Karpas-422 (cell line): ENCODE results near the gene HMGN5. TPM values are rescaled to one million over a fixed set of nuclear protein-coding genes. Genes with fewer than 3 reads are reported as not detected.

ENCODE experiments used
- DNase-seq: peaks from one replicate; pipeline ENCODE4 v3.0.0-alpha.2; 2015
- H2AFZ ChIP-seq: fragments of 200-600 bp; sonication (generic); 2 replicates; pipeline ENCODE4 v1.6.1; 2014; ENCODE audit warnings: antibody characterized with exemption, low read length, mixed read lengths
- H3K27ac ChIP-seq: fragments of 200-600 bp; sonication (generic); 2 replicates; pipeline ENCODE4 v1.5.1; 2014; ENCODE audit warnings: mild to moderate bottlenecking, low read length, moderate library complexity
- H3K27me3 ChIP-seq: fragments of 200-600 bp; sonication (generic); 2 replicates; pipeline ENCODE4 v1.6.1; 2014; ENCODE audit warnings: low read length, mixed read lengths
- H3K36me3 ChIP-seq: fragments of 200-600 bp; sonication (generic); 2 replicates; pipeline ENCODE4 v1.6.1; 2014; ENCODE audit warnings: low read length, mixed read lengths; ENCODE audit not compliant: insufficient read depth
- H3K4me1 ChIP-seq: fragments of 200-600 bp; sonication (generic); 2 replicates; pipeline ENCODE4 v1.6.1; 2014; ENCODE audit warnings: mild to moderate bottlenecking, low read length, mixed read lengths
- H3K4me2 ChIP-seq: fragments of 200-600 bp; sonication (generic); 2 replicates; pipeline ENCODE4 v1.6.1; 2014; ENCODE audit warnings: low read length, low read depth, mild to moderate bottlenecking; ENCODE audit not compliant: poor library complexity, severe bottlenecking
- H3K4me3 ChIP-seq: fragments of 200-600 bp; sonication (generic); 2 replicates; pipeline ENCODE4 v1.5.1; 2014; ENCODE audit warnings: mild to moderate bottlenecking, antibody characterized with exemption, low read length, mixed read lengths
- H3K79me2 ChIP-seq: fragments of 200-600 bp; sonication (generic); 2 replicates; pipeline ENCODE4 v1.6.1; 2014; ENCODE audit warnings: mild to moderate bottlenecking, low read length, mixed read lengths
- H3K9ac ChIP-seq: fragments of 200-600 bp; sonication (generic); 2 replicates; pipeline ENCODE4 v1.6.0; 2014; ENCODE audit warnings: low read length
- H3K9me2 ChIP-seq: fragments of 200-600 bp; sonication (generic), shearing (Covaris generic); replicated peaks from 2 replicates; pipeline ENCODE4 v1.6.0; 2014; ENCODE audit warnings: mild to moderate bottlenecking, low read length, moderate library complexity; ENCODE audit not compliant: insufficient read depth
- H3K9me3 ChIP-seq: fragments of 300-700, 200-600 bp; sonication (generic); 2 replicates; pipeline ENCODE4 v1.6.1; 2014; ENCODE audit warnings: low read length, mixed read lengths
- H4K20me1 ChIP-seq: fragments of 200-600 bp; sonication (generic); 2 replicates; pipeline ENCODE4 v1.6.1; 2014; ENCODE audit warnings: mild to moderate bottlenecking, antibody characterized with exemption, low read length, low read depth; ENCODE audit not compliant: insufficient read depth
- total RNA-seq: library from RNA; depleted of rRNA; stranded (reverse); fragments of >200 nt; shearing (Covaris generic); gene quantifications from 2 replicates; pipeline ENCODE4 v1.2.3, GENCODE V29; 2014; ENCODE audit warnings: low replicate concordance

Gene HMGN5
- total RNA-seq, 1 experiment from 2014 or later, result 1.9 TPM

DNA sequence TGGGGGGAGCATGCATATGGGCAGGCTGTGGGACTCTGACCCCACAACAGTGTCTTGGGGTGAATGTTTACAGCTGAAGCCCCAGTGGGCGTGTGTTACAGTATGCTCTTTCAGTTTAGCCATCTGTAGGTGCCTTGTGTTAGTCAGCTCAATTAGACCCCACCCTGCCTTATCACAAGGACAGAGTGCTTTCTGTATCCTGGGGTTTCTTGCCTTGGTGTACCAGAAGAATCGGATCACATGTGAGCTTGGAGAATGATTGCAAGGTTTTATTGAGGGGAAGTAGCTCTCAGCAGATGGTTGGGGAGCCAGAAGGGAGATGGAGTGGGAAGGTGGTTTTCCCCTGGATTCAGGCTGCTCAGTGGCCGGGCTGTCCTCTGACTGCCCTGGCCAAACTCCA lies 27.5 kb upstream of the HMGN5 start:
- Histone ChIP-seq H3K9me2 (no peaks in the 10 kb centered on the region), H3K79me2 (peaks cover 96% of the 10 kb centered on the region), H3K27ac (no peak overlapping the region), H3K4me3 (no peak overlapping the region), H3K36me3 (peaks cover 21% of the 10 kb centered on the region), H3K4me2 (no peak overlapping the region), H3K9me3 (0 out of 2 replicates have a peak, but pooled peaks cover 3% of the 10 kb centered on the region), H4K20me1 (no peaks in the 10 kb centered on the region), H2AFZ (no peak overlapping the region), H3K4me1 (no peaks in the 10 kb centered on the region), H3K27me3 (no peaks in the 10 kb centered on the region), H3K9ac (no peak overlapping the region)
- DNase-seq, result no peak

DNA sequence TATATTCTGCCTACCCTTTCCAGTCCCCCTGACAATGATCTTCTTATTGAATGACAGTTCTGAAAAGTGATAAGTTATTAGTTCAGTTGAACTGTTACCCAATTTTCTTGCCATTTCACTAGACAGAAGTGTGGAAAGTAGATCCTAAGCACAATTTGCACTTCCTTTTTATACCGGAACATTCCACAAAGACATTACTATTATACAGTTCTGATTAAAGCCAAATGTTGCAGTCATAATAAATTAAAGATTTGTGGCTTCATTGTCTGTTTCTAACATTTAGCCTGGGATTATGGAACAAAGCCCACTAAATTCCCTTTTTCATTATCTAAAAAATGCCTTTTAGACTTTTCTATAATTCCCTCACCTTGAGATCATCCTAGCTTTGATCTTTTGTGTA lies 14.0 kb upstream of the HMGN5 start:
- Histone ChIP-seq H3K27ac (no peak overlapping the region), H3K4me1 (no peaks in the 10 kb centered on the region), H3K9me3 (peaks cover 3% of the 10 kb centered on the region; the same call in 1 of the 2 replicates), H3K4me3 (no peak overlapping the region), H3K4me2 (no peak overlapping the region), H3K36me3 (peaks cover 30% of the 10 kb centered on the region; the same call in 1 of the 2 replicates), H3K79me2 (peaks cover 87% of the 10 kb centered on the region), H3K9ac (no peak overlapping the region), H3K27me3 (no peaks in the 10 kb centered on the region), H2AFZ (no peak overlapping the region), H3K9me2 (no peaks in the 10 kb centered on the region), H4K20me1 (no peaks in the 10 kb centered on the region)
- DNase-seq, result no peak

DNA sequence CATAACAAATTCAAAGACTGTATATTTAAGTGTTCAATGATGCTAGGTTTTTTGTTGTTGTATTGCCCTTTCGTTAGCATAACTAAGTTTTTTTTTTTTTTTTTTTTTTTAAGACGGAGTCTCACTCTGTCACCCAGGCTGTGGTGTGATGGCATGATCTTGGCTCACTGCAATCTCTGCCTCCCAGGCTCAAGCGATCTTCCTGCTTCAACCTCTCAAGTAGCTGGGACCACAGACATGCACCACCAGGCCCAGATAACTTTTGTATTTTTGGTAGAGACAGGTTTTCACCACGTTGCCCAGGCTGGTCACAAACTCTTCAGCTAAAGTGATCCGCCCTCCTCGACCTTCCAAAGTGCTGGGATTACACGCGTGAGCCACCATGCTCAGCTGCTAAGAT lies 7.2 kb upstream of the HMGN5 start:
- no peak for DNase-seq
- H3K4me3 ChIP-seq, result no peak overlapping the region
- H3K9me3 ChIP-seq, result no peaks in the 10 kb centered on the region; the same call in 1 of the 2 replicates
- no peak overlapping the region for H3K4me2 ChIP-seq
- no peak overlapping the region for H3K9ac ChIP-seq
- H3K27ac ChIP-seq, result no peak overlapping the region
- peaks cover 90% of the 10 kb centered on the region for H3K79me2 ChIP-seq
- H3K9me2 ChIP-seq, result no peaks in the 10 kb centered on the region
- no peak overlapping the region for H2AFZ ChIP-seq
- peaks cover 21% of the 10 kb centered on the region for H3K4me1 ChIP-seq
- H3K27me3 ChIP-seq, result no peaks in the 10 kb centered on the region
- no peaks in the 10 kb centered on the region for H4K20me1 ChIP-seq
- H3K36me3 ChIP-seq, result peaks cover 44% of the 10 kb centered on the region; the same call in 1 of the 2 replicates

DNA sequence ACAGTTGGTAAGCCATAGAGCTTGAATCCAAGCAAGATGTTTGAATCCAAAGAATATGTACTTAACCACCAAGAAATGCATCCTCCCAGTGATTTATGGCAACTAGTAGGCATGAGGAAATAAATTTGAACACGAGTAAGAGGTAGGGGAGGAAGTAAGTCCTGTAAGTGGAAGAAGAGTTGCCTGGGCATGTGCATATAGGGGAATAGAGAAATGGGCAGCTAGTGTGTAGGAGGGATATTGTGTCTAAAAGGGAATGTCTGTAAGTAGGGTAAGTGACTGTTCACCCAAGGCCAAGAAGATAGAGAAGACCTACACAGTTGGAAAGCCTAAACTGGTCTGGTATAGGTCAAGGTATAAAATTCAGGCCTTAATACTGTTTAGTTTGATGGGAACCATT lies 4.8 kb upstream of the HMGN5 start:
- peaks cover 32% of the 10 kb centered on the region; the same call in 1 of the 2 replicates for H3K36me3 ChIP-seq
- H3K4me3 ChIP-seq, result no peak overlapping the region
- H3K79me2 ChIP-seq, result peaks cover 90% of the 10 kb centered on the region
- H3K27ac ChIP-seq, result no peak overlapping the region
- peaks cover 27% of the 10 kb centered on the region for H3K4me1 ChIP-seq
- no peaks in the 10 kb centered on the region for H4K20me1 ChIP-seq
- H3K4me2 ChIP-seq, result no peak overlapping the region
- no peaks in the 10 kb centered on the region for H3K9me2 ChIP-seq
- H3K27me3 ChIP-seq, result no peaks in the 10 kb centered on the region
- no peaks in the 10 kb centered on the region; the same call in 1 of the 2 replicates for H3K9me3 ChIP-seq
- no peak overlapping the region for H2AFZ ChIP-seq
- H3K9ac ChIP-seq, result no peak overlapping the region
- DNase-seq, result no peak

DNA sequence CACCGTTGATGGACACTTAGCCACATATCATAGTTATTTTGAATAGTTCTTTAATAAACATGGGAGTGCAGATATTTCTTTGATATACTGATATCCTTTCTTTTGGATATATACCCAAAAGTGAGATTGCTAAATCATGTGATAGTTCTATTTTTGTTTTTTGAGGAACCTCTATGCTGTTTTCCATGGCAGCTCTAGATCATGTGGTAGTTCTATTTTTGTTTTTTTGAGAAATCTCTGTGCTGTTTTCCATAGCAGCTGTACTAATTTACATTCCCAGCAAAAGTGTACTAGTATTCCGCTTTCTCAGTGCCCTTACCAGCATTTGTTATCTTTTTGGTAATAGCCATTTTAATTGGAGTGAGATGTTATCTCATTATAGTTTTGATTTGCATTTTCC lies 3.8 kb upstream of the HMGN5 start:
- H3K27me3 ChIP-seq, result no peaks in the 10 kb centered on the region
- H4K20me1 ChIP-seq, result no peaks in the 10 kb centered on the region
- no peak overlapping the region for H3K4me3 ChIP-seq
- peaks cover 32% of the 10 kb centered on the region; the same call in 1 of the 2 replicates for H3K36me3 ChIP-seq
- H3K9ac ChIP-seq, result no peak overlapping the region
- no peaks in the 10 kb centered on the region; the same call in 1 of the 2 replicates for H3K9me3 ChIP-seq
- H3K4me1 ChIP-seq, result peaks cover 35% of the 10 kb centered on the region
- peak overlapping the region; percentile 9 for H3K4me2 ChIP-seq
- no peak for DNase-seq
- peaks cover 83% of the 10 kb centered on the region for H3K79me2 ChIP-seq
- H3K9me2 ChIP-seq, result no peaks in the 10 kb centered on the region
- no peak overlapping the region for H2AFZ ChIP-seq
- H3K27ac ChIP-seq, result no peak overlapping the region

DNA sequence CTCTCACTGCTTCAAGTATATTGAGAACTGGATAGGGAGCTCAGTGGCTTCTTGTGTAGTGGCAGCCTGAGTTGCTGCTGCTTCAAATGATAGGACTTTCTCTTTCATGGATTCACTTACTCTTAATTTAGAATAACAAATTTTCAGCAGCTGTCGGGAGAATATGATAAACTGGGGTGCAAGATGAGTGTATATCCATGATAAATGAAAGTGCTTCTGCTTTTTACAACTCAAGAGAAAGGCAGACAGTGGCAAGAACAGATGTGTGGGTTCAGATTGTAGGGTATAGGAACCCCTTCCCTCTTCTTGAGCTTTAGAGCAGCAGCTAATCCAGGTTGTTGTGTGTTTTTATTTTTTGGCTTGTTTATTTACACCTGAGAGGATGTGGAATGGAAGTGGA lies 1.2 kb upstream of the HMGN5 start:
- Histone ChIP-seq H3K36me3 (peaks cover 26% of the 10 kb centered on the region; the same call in 1 of the 2 replicates), H4K20me1 (no peaks in the 10 kb centered on the region), H3K27ac (peak overlapping the region; percentile 93), H3K4me3 (peak overlapping the region; percentile 70), H3K9me2 (no peaks in the 10 kb centered on the region), H3K4me2 (peak overlapping the region; percentile 70), H3K79me2 (peaks cover 59% of the 10 kb centered on the region), H2AFZ (no peak overlapping the region), H3K4me1 (peaks cover 35% of the 10 kb centered on the region), H3K9me3 (no peaks in the 10 kb centered on the region; the same call in 1 of the 2 replicates), H3K9ac (peak overlapping the region; percentile 77), H3K27me3 (no peaks in the 10 kb centered on the region)
- DNase-seq, result peak; percentile 42

DNA sequence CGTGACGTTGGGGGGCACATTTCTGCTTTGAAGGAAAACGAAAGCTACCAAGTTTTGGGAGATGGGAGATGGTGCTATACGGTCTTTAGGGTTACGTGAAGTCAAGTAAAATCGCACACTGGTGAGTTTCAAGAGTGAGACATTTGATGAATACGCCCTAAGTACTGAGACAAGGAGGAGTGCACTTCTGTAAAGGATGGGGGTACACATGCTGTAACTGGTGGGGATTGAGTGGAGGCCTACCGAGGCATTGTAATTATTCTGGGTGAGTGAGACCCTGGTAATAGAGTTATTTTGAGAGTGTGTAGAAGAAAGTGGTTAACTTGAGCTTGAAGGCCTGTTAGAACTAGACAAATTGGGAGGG lies 725 bp upstream of the HMGN5 start:
- H3K36me3 ChIP-seq, result peaks cover 22% of the 10 kb centered on the region; the same call in 1 of the 2 replicates
- no peaks in the 10 kb centered on the region; the same call in 1 of the 2 replicates for H3K9me3 ChIP-seq
- H2AFZ ChIP-seq, result no peak overlapping the region
- peak; percentile 55 for DNase-seq
- peak overlapping the region; percentile 70 for H3K4me3 ChIP-seq
- no peaks in the 10 kb centered on the region for H3K9me2 ChIP-seq
- no peaks in the 10 kb centered on the region for H3K27me3 ChIP-seq
- H3K4me1 ChIP-seq, result peaks cover 35% of the 10 kb centered on the region
- peak overlapping the region; percentile 93 for H3K27ac ChIP-seq
- H4K20me1 ChIP-seq, result no peaks in the 10 kb centered on the region
- peaks cover 54% of the 10 kb centered on the region for H3K79me2 ChIP-seq
- peak overlapping the region; percentile 77 for H3K9ac ChIP-seq
- peak overlapping the region; percentile 70 for H3K4me2 ChIP-seq

DNA sequence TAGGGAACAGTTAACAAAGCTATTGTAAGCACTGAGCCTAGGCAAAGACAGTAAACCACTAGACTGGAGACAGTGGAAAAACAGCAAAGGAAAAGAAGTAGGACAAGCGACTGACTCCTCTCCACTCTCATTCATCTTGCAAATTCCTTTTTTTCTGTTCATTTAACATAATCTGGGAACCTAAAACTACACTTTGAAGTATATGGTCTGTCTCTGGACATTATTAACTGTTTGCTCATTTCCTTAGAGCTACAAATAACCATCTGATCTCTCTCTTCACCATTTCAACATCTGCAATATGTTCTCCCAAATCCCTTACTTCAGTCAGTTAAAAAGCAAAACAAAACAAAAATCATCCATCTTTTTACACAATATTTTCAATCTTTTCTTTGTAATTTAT lies 642 bp downstream of the HMGN5 start:
- Histone ChIP-seq H3K9me3 (no peaks in the 10 kb centered on the region; the same call in 1 of the 2 replicates), H3K4me2 (peak overlapping the region; percentile 70), H3K79me2 (peaks cover 41% of the 10 kb centered on the region), H3K27me3 (no peaks in the 10 kb centered on the region), H3K9ac (peak overlapping the region; percentile 77), H4K20me1 (no peaks in the 10 kb centered on the region), H3K9me2 (no peaks in the 10 kb centered on the region), H3K27ac (peak overlapping the region; percentile 93), H2AFZ (peak overlapping the region; percentile 52), H3K4me1 (peaks cover 34% of the 10 kb centered on the region), H3K36me3 (peaks cover 19% of the 10 kb centered on the region; the same call in 1 of the 2 replicates), H3K4me3 (peak overlapping the region; percentile 70)
- no peak for DNase-seq
